Measurements from ENCODE around the gene POLR3G.

DNA sequence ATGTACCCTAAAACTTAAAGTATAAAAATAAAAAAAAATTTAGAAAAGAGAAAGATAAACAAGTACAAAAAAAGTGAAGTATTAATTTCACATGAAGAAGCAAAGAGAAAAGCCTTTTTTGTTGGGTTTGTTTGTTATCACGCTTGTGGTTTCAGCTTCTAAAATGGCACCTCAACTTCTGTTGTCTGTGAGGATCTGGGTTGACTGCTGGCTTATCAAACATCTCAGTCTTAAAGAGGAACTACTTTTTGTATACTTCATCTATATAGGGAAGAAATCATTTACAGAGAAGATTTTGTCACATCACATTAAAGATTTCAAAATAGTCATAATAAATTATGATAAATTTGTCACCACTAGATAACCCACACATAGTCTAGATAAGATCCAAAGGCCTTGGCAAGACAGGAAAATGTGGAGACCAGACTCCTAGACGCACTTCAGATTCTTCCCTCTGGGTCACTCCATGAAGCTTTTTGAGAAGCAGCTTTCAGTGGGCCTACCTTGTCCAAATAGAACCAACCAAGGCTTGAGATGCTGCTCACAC, 75.1 kb downstream of the POLR3G start:
- TF ChIP-seq, protein P1, sequence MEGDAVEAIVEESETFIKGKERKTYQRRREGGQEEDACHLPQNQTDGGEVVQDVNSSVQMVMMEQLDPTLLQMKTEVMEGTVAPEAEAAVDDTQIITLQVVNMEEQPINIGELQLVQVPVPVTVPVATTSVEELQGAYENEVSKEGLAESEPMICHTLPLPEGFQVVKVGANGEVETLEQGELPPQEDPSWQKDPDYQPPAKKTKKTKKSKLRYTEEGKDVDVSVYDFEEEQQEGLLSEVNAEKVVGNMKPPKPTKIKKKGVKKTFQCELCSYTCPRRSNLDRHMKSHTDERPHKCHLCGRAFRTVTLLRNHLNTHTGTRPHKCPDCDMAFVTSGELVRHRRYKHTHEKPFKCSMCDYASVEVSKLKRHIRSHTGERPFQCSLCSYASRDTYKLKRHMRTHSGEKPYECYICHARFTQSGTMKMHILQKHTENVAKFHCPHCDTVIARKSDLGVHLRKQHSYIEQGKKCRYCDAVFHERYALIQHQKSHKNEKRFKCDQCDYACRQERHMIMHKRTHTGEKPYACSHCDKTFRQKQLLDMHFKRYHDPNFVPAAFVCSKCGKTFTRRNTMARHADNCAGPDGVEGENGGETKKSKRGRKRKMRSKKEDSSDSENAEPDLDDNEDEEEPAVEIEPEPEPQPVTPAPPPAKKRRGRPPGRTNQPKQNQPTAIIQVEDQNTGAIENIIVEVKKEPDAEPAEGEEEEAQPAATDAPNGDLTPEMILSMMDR (conservative IDR thresholded peaks at IDR 0.05; ENCODE audit: low read length) = no peak
- no peak for TF ChIP-seq EZH2phosphoT487 (IDR thresholded peaks at IDR 0.05; ENCODE audit: borderline replicate concordance, low read depth, low read length)
